Panc1 (cell line): ENCODE measurements around the gene PTPRE. TPM values are rescaled to one million over a fixed set of nuclear protein-coding genes. Genes with fewer than 3 reads are reported as not detected.

ENCODE experiments used
- ATAC-seq: fragments of 200-7000 bp; cut with Tn5 transposase; 2 replicates; pipeline ENCODE4 v1.9.1; 2020; ENCODE audit warnings: mild to moderate bottlenecking, moderate library complexity
- Bru-seq: library from RNA; stranded (reverse); fragments of 400-500 nt; gene quantifications from one replicate; lab custom pipeline; 2021; lab: Mats Ljungman, UMichigan
- BruChase-seq, 2 experiments: library from RNA; stranded (reverse); fragments of 400-500 nt; gene quantifications; one replicate each; lab custom pipeline; 2021; lab: Mats Ljungman, UMichigan
- BruUV-seq: library from RNA; stranded (reverse); fragments of 400-500 nt; replicated peaks from 2 replicates; lab custom pipeline; 2021; lab: Mats Ljungman, UMichigan
- CTCF ChIA-PET: fragments of 300-600 bp; sonication (Branson Sonifier 250); formaldehyde crosslinking; loops from one replicate; lab custom pipeline; 2022; ENCODE audit warnings: antibody characterized with exemption; lab: Charles Lee
- POLR2A ChIA-PET: fragments of 300-600 bp; sonication (Branson Sonifier 250); formaldehyde crosslinking; loops from one replicate; lab custom pipeline; 2022; ENCODE audit warnings: antibody characterized with exemption; lab: Charles Lee
- DNase-seq: peaks from one replicate; pipeline ENCODE4 v3.0.0-alpha.2; 2010; ENCODE audit warnings: low read depth, low spot score
- H3K27ac ChIP-seq: 2 replicates; pipeline ENCODE4 v1.5.1; 2011; ENCODE audit warnings: mild to moderate bottlenecking, low read length, inconsistent platforms
- H3K27me3 ChIP-seq: fragments of 200-500 bp; sonication (Bioruptor generic); 2 replicates; pipeline ENCODE4 v1.6.0; 2014; ENCODE audit warnings: low read length, inconsistent platforms; ENCODE audit not compliant: control insufficient read depth, insufficient read depth
- H3K36me3 ChIP-seq: fragments of 200-500 bp; sonication (Bioruptor generic); 2 replicates; pipeline ENCODE4 v1.5.1; 2014; ENCODE audit warnings: inconsistent platforms, mild to moderate bottlenecking, low read length, moderate library complexity; ENCODE audit not compliant: control insufficient read depth, insufficient read depth
- H3K4me1 ChIP-seq: 2 replicates; pipeline ENCODE4 v1.5.1; 2011; ENCODE audit warnings: inconsistent platforms, mild to moderate bottlenecking, low read length, moderate library complexity; ENCODE audit not compliant: control insufficient read depth, insufficient read depth
- H3K4me3 ChIP-seq, 2 experiments: 2 replicates each; pipeline ENCODE4 v1.5.1; 2011 to 2012; ENCODE audit warnings: low read depth in 2 of 2, low read length in 2 of 2, mild to moderate bottlenecking in 2 of 2, inconsistent platforms in 1 of 2, moderate library complexity in 1 of 2
- H3K9me3 ChIP-seq: fragments of 200-500 bp; sonication (Bioruptor generic); 2 replicates; pipeline ENCODE4 v1.5.1; 2014; ENCODE audit warnings: low read depth, mild to moderate bottlenecking, inconsistent platforms, low read length, moderate library complexity; ENCODE audit not compliant: control insufficient read depth, insufficient read depth
- CTCF ChIP-seq: fragments of 450-650 bp; IDR thresholded peaks from 2 replicates; pipeline ENCODE4 v1.5.1; 2017; ENCODE audit warnings: mild to moderate bottlenecking
- POLR2AphosphoS5 ChIP-seq: IDR thresholded peaks from 2 replicates; pipeline ENCODE4 v1.6.1; 2012; ENCODE audit warnings: mild to moderate bottlenecking, low read depth, low read length, moderate library complexity
- REST ChIP-seq, 2 experiments: IDR thresholded peaks; 2 replicates each; pipeline ENCODE4 v1.6.1; 2011 to 2012; ENCODE audit warnings: low read depth in 2 of 2, control low read depth in 1 of 2, low read length in 1 of 2, mild to moderate bottlenecking in 1 of 2, moderate library complexity in 1 of 2; ENCODE audit not compliant: insufficient read depth in 1 of 2
- SIN3A ChIP-seq: IDR thresholded peaks from 2 replicates; pipeline ENCODE4 v1.6.1; 2012; ENCODE audit warnings: low read depth, mild to moderate bottlenecking, low read length, moderate library complexity, borderline replicate concordance; ENCODE audit not compliant: insufficient read depth
- TCF7L2 ChIP-seq: IDR thresholded peaks from 2 replicates; pipeline ENCODE4 v1.6.1; 2011; ENCODE audit warnings: mild to moderate bottlenecking, low read depth, low read length, inconsistent platforms
- in situ Hi-C: cut with HindIII; loops from 2 replicates; pipeline ENCODE4 v1.10.0; 2016; ENCODE audit warnings: low sequenced_read_pairs, low pct_unique_long_range_greater_than_20kb
- intact Hi-C: fragments of 100-400 bp; cut with micrococcal nuclease; formaldehyde crosslinking; loops from one replicate; pipeline ENCODE4 v1.10.0; 2022; ENCODE audit not compliant: unreplicated experiment
- long read RNA-seq: library from polyadenylated mRNA; unstranded; transcript quantifications from one replicate; pipeline ENCODE4 v2.0.0, GENCODE V29; 2021; ENCODE audit not compliant: unreplicated experiment
- polyA plus RNA-seq: library from polyadenylated mRNA; unstranded; fragments of >200 nt; gene quantifications from one replicate; pipeline ENCODE4 v1.2.1, GENCODE V29; 2012; ENCODE audit warnings: missing spikeins; ENCODE audit not compliant: insufficient read length
- total RNA-seq: library from RNA; stranded (reverse); gene quantifications from one replicate; pipeline ENCODE4 v1.2.1, GENCODE V29; 2021; ENCODE audit not compliant: unreplicated experiment

PTPRE gene
- total RNA-seq (0.44 TPM), Bru-seq, nascent RNA (percentile 20 among the genes with signal in this experiment), BruChase-seq, experiment 1, labeled RNA remaining after a 2-hour chase (percentile 14 among the genes with signal in this experiment), BruChase-seq, experiment 2, labeled RNA remaining after a 6-hour chase (percentile 15 among the genes with signal in this experiment)
- 0.27 TPM for polyA plus RNA-seq
- long read RNA-seq, partial matches to known transcripts: 0 of 1 reads
- long read RNA-seq, other reads (novel, unspliced or antisense): 1 of 1 reads

GRCh38 chr10:127906548-127907377 is at the start of gene PTPRE:
PTPRE (plus strand) TSS chr10:127907103; CDS start chr10:128040882, 133,779 bp downstream.
- intact Hi-C loops: loop anchor here (1.0 to 10.0 kb wide), 3 partner anchors 105 to 248 kb away; no protein-coding TSS in a partner anchor
- ChIA-PET POLR2A (no interaction called here), CTCF (interaction anchor here (0.8 to 3.7 kb wide), 5 partner anchors 53 to 163 kb away, joined by 3 to 25 read pairs (median 8); no protein-coding TSS in a partner anchor)
- Histone ChIP-seq H3K9me3 (no peaks in the 10 kb centered on the region), H3K4me3 (peak within 1 kb of the TSS; percentile 44 to 48), H3K4me1 (peaks cover 6% of the 10 kb centered on the region), H3K36me3 (no peaks in the 10 kb centered on the region; the same call in 1 of the 2 replicates), H3K27ac (no peak within 1 kb of the TSS), H3K27me3 (peaks cover 9% of the 10 kb centered on the region)
- DNase-seq (no peak), ATAC-seq (peak; percentile 99)
- no TSS peak for BruUV-seq
- TF ChIP-seq CTCF: peak; percentile 99
- TF ChIP-seq SIN3A: no peak
- in situ Hi-C loops: no loop called here

- Histone ChIP-seq H3K36me3 (no peaks in the 10 kb centered on the region), H3K27ac (no peak overlapping the region), H3K4me3 (no peak overlapping the region), H3K4me1 (no peaks in the 10 kb centered on the region), H3K27me3 (peaks cover 8% of the 10 kb centered on the region; the same call in 1 of the 2 replicates), H3K9me3 (no peaks in the 10 kb centered on the region)
- intact Hi-C loops: no loop called here
- POLR2A ChIA-PET: no interaction called here
- DNase-seq (no peak), ATAC-seq (no peak)
- no TSS peak for BruUV-seq
- CTCF ChIA-PET: no interaction called here
- TF ChIP-seq REST (IDR thresholded peaks at IDR 0.05; ENCODE audit: insufficient read depth in 1 of 2, low read depth in 2 of 2, low read length in 1 of 2) (no peak), CTCF (no peak), POLR2AphosphoS5 (no peak), TCF7L2 (no peak), SIN3A (no peak)
- in situ Hi-C loops: no loop called here
Measured at GRCh38 chr10:127860592-127860991, 46.3 kb upstream of the PTPRE start.
